Measurements from ENCODE around the gene TRIM41.
"Not testable (repeated sequence)": the region's sequence is repeated elsewhere in the genome, so short reads cannot be mapped to it uniquely, and the experiment has no call there.

Gene TRIM41

DNA sequence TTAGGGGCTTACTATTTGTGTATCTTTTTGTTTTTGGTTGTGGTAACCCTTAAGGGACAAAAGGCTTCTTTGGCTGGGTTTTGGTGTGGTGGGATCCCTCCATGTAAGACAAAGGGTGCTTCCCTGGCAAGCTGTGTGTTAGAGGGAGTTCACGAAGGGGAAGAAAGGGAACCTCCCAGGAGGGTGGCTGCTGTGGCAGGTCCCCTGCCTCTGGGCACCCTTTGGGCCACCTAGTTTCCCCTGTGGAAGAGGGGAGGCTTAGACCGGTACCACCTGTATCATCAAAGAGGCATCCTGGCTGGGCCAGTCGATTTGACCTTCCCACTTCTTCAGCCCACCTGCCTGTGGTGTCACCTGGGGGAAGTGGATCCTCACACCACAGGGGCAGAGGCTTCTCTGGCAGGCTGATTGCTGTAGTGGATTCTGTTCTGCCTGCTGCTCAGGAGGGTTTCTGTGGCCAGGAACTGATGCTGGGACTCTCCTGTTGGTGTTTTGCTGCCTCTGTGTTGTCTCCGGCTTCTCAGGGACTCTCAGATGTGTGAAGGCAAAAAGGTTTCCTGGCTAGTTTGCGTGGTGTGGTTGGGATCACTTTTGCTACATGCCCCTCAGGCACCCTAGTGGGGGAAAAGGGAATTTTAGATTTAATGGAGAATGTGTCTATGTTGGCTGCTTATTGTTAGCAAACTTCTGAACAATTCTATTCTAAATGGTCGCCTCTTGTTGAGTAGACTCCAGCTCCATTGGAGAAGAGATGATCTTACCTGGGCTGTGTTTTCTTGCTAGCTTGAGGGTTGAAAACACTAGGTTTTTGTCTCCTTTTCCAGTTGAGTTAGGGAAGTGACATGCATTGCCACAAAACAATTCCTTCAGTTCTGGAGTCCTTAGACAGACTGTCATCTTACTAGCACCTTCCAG lies 61.0 kb downstream of the TRIM41 start:
- DNase-seq (ENCODE audit: low read depth) = not testable (repeated sequence)

All from ELR (cell line).